MCF 10A (cell line): ENCODE measurements around the gene ZNF385D. TPM values are rescaled to one million over a fixed set of nuclear protein-coding genes. Genes with fewer than 3 reads are reported as not detected.

Experiments
- BruUV-seq: library from RNA; stranded (reverse); fragments of 400-500 nt; replicated peaks from 2 replicates; lab custom pipeline; 2021; lab: Mats Ljungman, UMichigan
- CTCF ChIA-PET: fragments of 300-600 bp; sonication (Branson Sonifier 250); formaldehyde crosslinking; extraction: SDS; loops from one replicate; lab custom pipeline; 2021; ENCODE audit warnings: antibody characterized with exemption, inconsistent platforms; lab: Yijun Ruan, JAX
- POLR2A ChIA-PET: fragments of 300-600, 350-650 bp; sonication (Branson Sonifier 250); formaldehyde crosslinking; extraction: SDS; loops from one replicate; lab custom pipeline; 2020; ENCODE audit warnings: antibody characterized with exemption, inconsistent platforms; lab: Yijun Ruan, JAX
- DNase-seq: peaks from one replicate; pipeline ENCODE4 v3.0.0-alpha.2; 2018; ENCODE audit not compliant: unreplicated experiment
- H3K27ac Mint-ChIP-seq: one replicate; pipeline ENCODE4 v1.8.0; 2022; ENCODE audit warnings: mild to moderate bottlenecking, low read depth, mixed read lengths; ENCODE audit not compliant: unreplicated experiment
- H3K27me3 Mint-ChIP-seq: one replicate; pipeline ENCODE4 v1.8.0; 2022; ENCODE audit warnings: mixed read lengths; ENCODE audit not compliant: insufficient read depth, unreplicated experiment
- H3K36me3 Mint-ChIP-seq: one replicate; pipeline ENCODE4 v1.8.0; 2022; ENCODE audit warnings: mild to moderate bottlenecking, moderate library complexity, mixed read lengths; ENCODE audit not compliant: insufficient read depth, unreplicated experiment
- H3K4me1 Mint-ChIP-seq: one replicate; pipeline ENCODE4 v1.8.0; 2022; ENCODE audit warnings: mixed read lengths; ENCODE audit not compliant: insufficient read depth, unreplicated experiment
- H3K4me3 Mint-ChIP-seq: one replicate; pipeline ENCODE4 v1.8.0; 2022; ENCODE audit warnings: mild to moderate bottlenecking, moderate library complexity, mixed read lengths; ENCODE audit not compliant: unreplicated experiment
- H3K9me3 Mint-ChIP-seq: one replicate; pipeline ENCODE4 v1.8.0; 2022; ENCODE audit warnings: mixed read lengths; ENCODE audit not compliant: unreplicated experiment
- CTCF ChIP-seq: fragments of 200-600 bp; IDR thresholded peaks from one replicate; pipeline ENCODE4 v1.8.0; 2022; ENCODE audit warnings: antibody characterized with exemption, mild to moderate bottlenecking; ENCODE audit not compliant: unreplicated experiment
- intact Hi-C: fragments of 100-400 bp; cut with micrococcal nuclease; formaldehyde crosslinking; loops from 2 replicates; pipeline ENCODE4 v1.14.1; 2022
- total RNA-seq: library from RNA; stranded (reverse); gene quantifications from 2 replicates; pipeline ENCODE4 v1.2.3, GENCODE V29; 2022

ZNF385D gene
- total RNA-seq, 1 experiment from 2014 or later = 1.5 TPM

GRCh38 chr3:21777821-21778220, 26.8 kb upstream of the ZNF385D start:
- no peak overlapping the region for H3K4me3 Mint-ChIP-seq
- intact Hi-C loops = no loop called here
- DNase-seq = no peak
- H3K27me3 Mint-ChIP-seq = no peaks in the 10 kb centered on the region
- no peaks in the 10 kb centered on the region for H3K9me3 Mint-ChIP-seq
- no peaks in the 10 kb centered on the region for H3K36me3 Mint-ChIP-seq
- ChIA-PET CTCF (no interaction called here), POLR2A (no interaction called here)
- H3K4me1 Mint-ChIP-seq = peaks cover 19% of the 10 kb centered on the region
- no peak overlapping the region for H3K27ac Mint-ChIP-seq
- no peak for TF ChIP-seq CTCF
- BruUV-seq = no TSS peak

- no peak for DNase-seq
- intact Hi-C loops = no loop called here
- peaks cover 7% of the 10 kb centered on the region for H3K9me3 Mint-ChIP-seq
- no peaks in the 10 kb centered on the region for H3K4me1 Mint-ChIP-seq
- ChIA-PET POLR2A (no interaction called here), CTCF (no interaction called here)
- H3K4me3 Mint-ChIP-seq = no peak overlapping the region
- H3K36me3 Mint-ChIP-seq = no peaks in the 10 kb centered on the region
- BruUV-seq = no TSS peak
- TF ChIP-seq CTCF = no peak
- H3K27me3 Mint-ChIP-seq = no peaks in the 10 kb centered on the region
- H3K27ac Mint-ChIP-seq = no peak overlapping the region
Observed at GRCh38 chr3:21766002-21766401, 15.0 kb upstream of the ZNF385D start.

- intact Hi-C loops = loop anchor here (10.0 kb wide), 1 partner anchor 1411 kb away; no protein-coding TSS in a partner anchor
- TF ChIP-seq CTCF = no peak
- BruUV-seq = no TSS peak
- ChIA-PET POLR2A (no interaction called here), CTCF (no interaction called here)
- Mint-ChIP-seq H3K4me1 (peaks cover 6% of the 10 kb centered on the region), H3K4me3 (no peak overlapping the region), H3K27ac (no peak overlapping the region), H3K36me3 (no peaks in the 10 kb centered on the region), H3K9me3 (peaks cover 4% of the 10 kb centered on the region), H3K27me3 (no peaks in the 10 kb centered on the region)
- no peak for DNase-seq
Observed at GRCh38 chr3:21755896-21756295, 4.9 kb upstream of the ZNF385D start.

GRCh38 chr3:21754839-21755238, 3.8 kb upstream of the ZNF385D start:
- Mint-ChIP-seq H3K9me3 (peaks cover 4% of the 10 kb centered on the region), H3K4me3 (no peak overlapping the region), H3K27ac (no peak overlapping the region), H3K4me1 (peaks cover 13% of the 10 kb centered on the region), H3K27me3 (no peaks in the 10 kb centered on the region), H3K36me3 (no peaks in the 10 kb centered on the region)
- no peak for DNase-seq
- TF ChIP-seq CTCF = no peak
- no TSS peak for BruUV-seq
- ChIA-PET POLR2A (no interaction called here), CTCF (interaction anchor here (0.5 to 1.5 kb wide), 7 partner anchors 22 to 168 kb away, joined by 3 to 11 read pairs (median 3); no protein-coding TSS in a partner anchor)
- intact Hi-C loops = loop anchor here (5.0 to 10.0 kb wide), 2 partner anchors 268 to 1410 kb away; no protein-coding TSS in a partner anchor
